GM23248 (cell line): ENCODE data around the gene CLEC3A.

Experiments
- EZH2 ChIP-seq: fragments of 200-600 bp; sonication (generic); IDR thresholded peaks from 2 replicates; pipeline ENCODE4 v1.6.1; 2018; ENCODE audit warnings: antibody characterized with exemption, mild to moderate bottlenecking; ENCODE audit not compliant: insufficient read depth, poor library complexity, severe bottlenecking
- EZH2phosphoT487 ChIP-seq: fragments of 200-600 bp; sonication (generic); IDR thresholded peaks from 2 replicates; pipeline ENCODE4 v1.6.1; 2018; ENCODE audit warnings: antibody characterized with exemption, moderate library complexity, mild to moderate bottlenecking, low read depth; ENCODE audit not compliant: insufficient read depth

- TF ChIP-seq EZH2 (no peak), EZH2phosphoT487 (no peak)
Measured at GRCh38 chr16:78002915-78003538, 19.3 kb upstream of the CLEC3A start.
